Uterus (tissue), 4 donors: Measurements from ENCODE around the gene EPHX1. TPM values are rescaled to one million over a fixed set of nuclear protein-coding genes. Genes with fewer than 3 reads are reported as not detected.

Experiments
- DNase-seq, 2 donors: peaks; one replicate each; pipeline ENCODE4 v3.0.0-alpha.2; 2019 to 2020
- H3K27ac ChIP-seq, 2 donors: fragments of 200-600 bp; sonication (generic); 1 replicate in 1 of 2; 2 replicates in 1 of 2; pipeline ENCODE4 v1.5.1; 2016 to 2018
- H3K27me3 ChIP-seq, 2 donors: fragments of 200-600 bp; sonication (generic); one replicate each; pipeline ENCODE4 v1.5.1; 2018 to 2019; ENCODE audit warnings: control low read depth in 1 of 2
- H3K36me3 ChIP-seq, 2 donors: fragments of 200-600 bp; sonication (generic); one replicate each; pipeline ENCODE4 v1.5.1; 2019; ENCODE audit warnings: control low read depth in 1 of 2
- H3K4me1 ChIP-seq, 2 donors: fragments of 200-600 bp; sonication (generic); one replicate each; pipeline ENCODE4 v1.5.1; 2018 to 2019; ENCODE audit warnings: control low read depth in 1 of 2
- H3K4me3 ChIP-seq, 2 donors: fragments of 200-600 bp; sonication (generic); 1 replicate in 1 of 2; 2 replicates in 1 of 2; pipeline ENCODE4 v1.5.1; 2018 to 2019; ENCODE audit warnings: mild to moderate bottlenecking in 1 of 2
- H3K9me3 ChIP-seq, 2 donors: fragments of 200-600 bp; sonication (generic); one replicate each; pipeline ENCODE4 v1.5.1; 2019; ENCODE audit warnings: control low read depth in 1 of 2
- CTCF ChIP-seq, 4 experiments: fragments of 200-600 bp in 2 of 4; fragments of 450-650 bp in 2 of 4; sonication (generic) in 2 of 4; IDR thresholded peaks; one replicate each; pipeline ENCODE4 v1.5.1; 2016 to 2019; ENCODE audit warnings: antibody characterized with exemption in 4 of 4, mild to moderate bottlenecking in 2 of 4, moderate library complexity in 1 of 4
- POLR2A ChIP-seq, 2 donors: fragments of 450-650 bp; IDR thresholded peaks; one replicate each; pipeline ENCODE4 v1.6.1; 2016; ENCODE audit warnings: antibody characterized with exemption in 2 of 2, mild to moderate bottlenecking in 1 of 2, moderate library complexity in 1 of 2
- intact Hi-C: fragments of 100-400 bp; cut with DNase I; formaldehyde crosslinking; loops from one replicate; pipeline ENCODE4 v1.15.1; 2023; ENCODE audit warnings: low total_unique reads
- total RNA-seq, 4 donors: library from RNA; depleted of rRNA in 3 of 4; stranded (reverse); fragments of >200 nt in 3 of 4; gene quantifications; one replicate each; pipeline versions ENCODE4 v1.1.0 to v1.2.4, GENCODE V29; 2014 to 2023
- donor health status: DM: yes; HTN: yes; CAD: no.

EPHX1 gene
- total RNA-seq, 4 donors from 2014 or later = 51.2 to 156 (median 55.3) TPM

- Histone ChIP-seq H3K4me1 (peaks cover 0 to 28% of the 10 kb centered on the region in 2 donors), H3K36me3 (no peaks in the 10 kb centered on the region), H3K9me3 (no peaks in the 10 kb centered on the region), H3K4me3 (peak within 1 kb of the TSS; percentile 73 to 98), H3K27me3 (no peaks in the 10 kb centered on the region), H3K27ac (peak within 1 kb of the TSS; percentile 90 to 91)
- peak; percentile 94 to 95 for DNase-seq
- TF ChIP-seq CTCF (IDR thresholded peaks at IDR 0.05) (peak; percentile 48 to 72 (median 62)), POLR2A (IDR thresholded peaks at IDR 0.05) (peak; percentile 84 to 87)
- intact Hi-C loops = no loop called here
Measured at GRCh38 chr1:225881959-225882693, 72.2 kb downstream of the EPHX1 start, which contains the start of gene TMEM63A. Gene TMEM63A (minus strand): TSS chr1:225882380. CDS start chr1:225877580, 4,800 bp downstream.

GRCh38 chr1:225882694-225883615 is 73.0 kb downstream of the EPHX1 start:
- no peaks in the 10 kb centered on the region for H3K9me3 ChIP-seq
- H3K4me3 ChIP-seq = peak overlapping the region; percentile 73 to 98
- H3K27ac ChIP-seq = peak overlapping the region; percentile 90 to 91
- H3K36me3 ChIP-seq = no peaks in the 10 kb centered on the region
- intact Hi-C loops = no loop called here
- H3K27me3 ChIP-seq = no peaks in the 10 kb centered on the region
- DNase-seq = peak; percentile 61 to 66
- TF ChIP-seq POLR2A (IDR thresholded peaks at IDR 0.05) (peak in 1 of 2 donors; percentile 7), CTCF (IDR thresholded peaks at IDR 0.05) (no peak)
- peaks cover 0 to 22% of the 10 kb centered on the region in 2 donors for H3K4me1 ChIP-seq

- TF ChIP-seq POLR2A (IDR thresholded peaks at IDR 0.05) = no peak
- TF ChIP-seq CTCF (IDR thresholded peaks at IDR 0.05) = no peak
- Histone ChIP-seq H3K36me3 (no peaks in the 10 kb centered on the region), H3K4me1 (peaks cover 0 to 17% of the 10 kb centered on the region in 2 donors), H3K4me3 (peak overlapping the region in 1 of 2 donors; percentile 73), H3K9me3 (no peaks in the 10 kb centered on the region), H3K27me3 (no peaks in the 10 kb centered on the region), H3K27ac (peak overlapping the region; percentile 90 to 91)
- no peak for DNase-seq
- intact Hi-C loops = no loop called here
Measured at GRCh38 chr1:225883616-225884265, 73.8 kb downstream of the EPHX1 start.

- peaks cover 0 to 2% of the 10 kb centered on the region in 2 donors for H3K4me1 ChIP-seq
- no peak for DNase-seq
- H3K36me3 ChIP-seq = no peaks in the 10 kb centered on the region
- H3K9me3 ChIP-seq = no peaks in the 10 kb centered on the region
- H3K4me3 ChIP-seq = no peak overlapping the region
- H3K27ac ChIP-seq = no peak overlapping the region
- no peaks in the 10 kb centered on the region for H3K27me3 ChIP-seq
- TF ChIP-seq CTCF (IDR thresholded peaks at IDR 0.05) (no peak), POLR2A (IDR thresholded peaks at IDR 0.05) (no peak)
- intact Hi-C loops = no loop called here
Measured at GRCh38 chr1:225885336-225885735, 75.4 kb downstream of the EPHX1 start.
